HTR-8/SVneo (cell line): ENCODE data around the gene NPFFR1.

ENCODE experiments used
- DNase-seq: peaks from one replicate; pipeline ENCODE4 v3.0.0; 2011; ENCODE audit warnings: low spot score, mixed read lengths; ENCODE audit not compliant: insufficient read length
- FAIRE-seq: peaks from 2 replicates; lab custom pipeline; 2011; peaks lifted over from hg19 to GRCh38; lab: Jason Lieb, UNC

NPFFR1 gene

DNA sequence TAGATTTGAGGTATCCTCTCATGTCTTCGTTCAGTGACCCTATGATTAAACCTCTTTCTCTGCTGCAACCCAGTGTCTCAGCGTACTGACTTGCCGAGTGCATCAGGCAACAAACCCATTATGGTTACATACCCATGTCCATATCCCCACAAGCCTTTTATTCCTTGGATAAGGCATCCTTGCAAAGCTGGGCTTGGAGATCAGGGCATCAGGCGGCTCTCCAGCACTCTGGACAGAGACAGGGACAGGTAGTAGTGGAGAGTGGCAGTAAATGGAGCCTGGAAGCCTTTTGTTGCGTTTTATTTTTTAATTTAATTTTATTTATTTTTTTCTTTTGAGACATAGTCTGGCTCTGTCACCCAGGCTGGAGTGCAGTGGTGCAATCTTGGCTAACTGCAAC, 32.0 kb upstream of the NPFFR1 start:
- FAIRE-seq (no peak), DNase-seq (no peak)

DNA sequence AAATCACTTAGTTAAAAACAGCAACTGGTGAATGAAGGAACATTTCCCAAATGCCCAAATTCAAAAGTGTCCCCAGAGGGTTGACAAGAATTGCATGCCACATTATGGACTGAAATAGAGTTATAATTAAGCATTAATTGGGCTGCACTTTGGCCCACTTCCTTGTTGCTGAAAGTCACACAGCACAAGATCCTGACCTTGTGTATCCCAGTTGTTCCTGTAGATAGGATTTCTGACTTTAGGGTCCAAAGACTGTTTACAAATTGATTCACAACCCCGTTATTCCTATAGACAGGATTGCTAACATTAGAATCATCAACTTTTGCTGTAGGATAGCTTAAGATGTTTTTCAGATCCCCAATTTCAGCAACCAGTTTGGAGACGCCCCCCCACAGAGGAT, 31.5 kb upstream of the NPFFR1 start:
- FAIRE-seq = no peak
- no peak for DNase-seq

- no peak for DNase-seq
- FAIRE-seq = no peak
Measured at GRCh38 chr10:70312972-70313371, 29.2 kb upstream of the NPFFR1 start.

DNA sequence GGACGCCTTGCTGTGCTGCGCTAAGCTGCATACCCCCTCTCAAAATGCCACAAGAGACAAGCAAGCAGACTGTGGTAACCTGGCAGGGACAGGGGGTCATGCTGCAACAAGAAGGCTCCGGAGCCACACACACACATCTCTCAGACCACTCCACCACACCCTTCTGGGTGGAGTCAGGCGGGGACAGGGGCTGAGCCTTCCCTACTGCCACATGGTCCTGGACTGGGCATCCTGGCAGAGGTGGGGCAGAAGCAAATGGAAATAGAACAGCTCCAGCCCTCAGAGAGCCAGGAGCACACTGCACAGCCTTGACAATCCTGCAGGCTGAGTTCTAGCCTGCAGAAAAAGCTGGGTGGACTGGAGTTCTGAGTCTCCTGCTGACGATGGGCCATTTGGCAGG, 28.4 kb upstream of the NPFFR1 start:
- FAIRE-seq = no peak

DNA sequence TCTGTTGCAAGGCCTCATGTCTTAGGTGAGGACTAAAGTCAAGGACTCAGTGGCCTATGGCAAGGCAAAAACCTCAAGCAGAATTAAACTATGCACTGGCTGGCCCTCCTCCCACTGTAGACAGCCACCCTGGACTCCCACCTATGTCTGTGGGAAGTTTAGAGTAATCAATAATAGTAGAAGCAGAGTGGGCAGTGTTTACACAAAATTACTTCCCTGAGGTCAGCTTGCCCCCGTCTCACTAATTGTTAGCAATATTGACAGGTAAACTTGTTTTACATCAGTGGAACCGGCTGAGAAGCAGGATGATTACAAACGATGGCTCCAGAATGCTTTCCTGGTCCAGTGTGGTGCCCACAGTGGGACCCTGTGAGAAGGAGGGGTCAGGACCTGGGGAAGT, 27.9 kb upstream of the NPFFR1 start:
- DNase-seq (no peak), FAIRE-seq (no peak)

More for the DNA sequence above, 28.4 kb upstream of the NPFFR1 start:
- DNase-seq = no peak

- no peak for DNase-seq
- no peak for FAIRE-seq
Measured at GRCh38 chr10:70309661-70310060, 25.9 kb upstream of the NPFFR1 start.

DNA sequence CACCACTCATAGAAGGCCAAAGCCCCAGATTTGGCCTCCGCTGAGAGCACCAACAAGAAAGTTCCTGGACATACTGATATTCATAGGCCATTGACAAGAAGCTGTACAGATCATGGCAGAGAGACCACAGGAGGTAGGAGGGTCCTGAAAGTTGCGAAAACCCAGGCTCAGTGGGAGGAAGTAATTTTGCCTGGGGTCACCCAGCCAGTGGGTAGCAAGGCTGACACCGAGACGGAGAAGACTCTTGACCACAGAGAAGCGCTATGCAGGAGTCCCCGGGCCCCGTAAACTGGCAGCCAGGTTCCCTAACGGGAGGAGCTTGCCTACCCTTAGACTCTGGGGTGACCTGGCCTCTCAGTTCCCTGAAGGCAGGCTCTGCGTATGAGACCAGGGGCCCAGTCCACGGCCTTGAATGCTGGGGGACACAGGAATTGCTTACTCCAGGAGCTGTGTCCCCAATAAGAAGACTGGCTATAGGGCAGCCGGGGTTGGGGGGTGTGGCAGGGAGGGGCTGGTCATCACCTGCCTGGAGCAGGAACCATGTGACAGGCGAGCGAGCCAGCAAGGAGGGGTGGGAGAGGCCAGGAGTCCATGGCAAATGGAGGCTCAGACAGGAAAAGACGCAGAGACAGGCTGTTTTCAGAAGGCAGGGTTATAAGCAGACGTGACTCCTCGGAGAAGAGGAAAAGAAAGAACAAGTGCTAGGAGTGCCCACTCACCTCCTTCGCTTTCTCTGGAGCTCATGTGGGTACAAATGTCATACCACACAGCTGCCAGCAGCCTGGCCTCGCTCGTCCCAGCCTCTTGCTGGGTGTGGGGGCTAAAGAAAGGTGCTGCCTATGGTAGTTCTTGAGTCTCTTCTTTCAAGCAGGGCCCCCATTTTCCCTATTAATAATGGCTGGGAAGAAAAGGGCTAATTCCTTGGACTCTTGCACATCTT, 24.6 kb upstream of the NPFFR1 start:
- no peak for FAIRE-seq

GRCh38 chr10:70306886-70307520, 23.2 kb upstream of the NPFFR1 start:
- DNase-seq = no peak
- no peak for FAIRE-seq

More for the DNA sequence above, 24.6 kb upstream of the NPFFR1 start:
- DNase-seq = no peak

DNA sequence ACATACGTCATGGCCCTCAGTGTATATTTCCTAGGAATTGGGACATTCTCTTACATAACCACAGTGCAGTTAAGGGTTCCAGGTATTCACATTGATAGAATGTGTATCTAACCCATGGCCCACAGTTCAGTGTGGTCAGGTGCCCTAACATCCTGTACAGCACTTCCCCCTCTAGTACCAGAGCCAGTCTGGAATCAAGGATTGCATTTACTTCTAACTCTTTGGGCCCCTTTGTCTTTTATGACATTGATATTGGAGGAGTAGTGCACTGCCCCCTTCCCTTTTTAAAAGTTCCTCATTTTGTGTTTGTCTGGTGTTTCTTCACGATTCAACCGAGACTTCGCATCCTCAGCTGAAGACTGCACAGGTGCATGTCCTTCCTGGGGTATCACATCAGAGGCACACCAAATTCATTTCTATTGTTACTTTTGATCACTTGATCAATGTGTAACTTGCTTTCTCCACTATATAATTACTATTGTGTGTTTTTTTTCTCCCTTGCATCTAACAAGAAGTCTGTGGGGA, 22.4 kb upstream of the NPFFR1 start:
- DNase-seq (no peak), FAIRE-seq (no peak)

DNA sequence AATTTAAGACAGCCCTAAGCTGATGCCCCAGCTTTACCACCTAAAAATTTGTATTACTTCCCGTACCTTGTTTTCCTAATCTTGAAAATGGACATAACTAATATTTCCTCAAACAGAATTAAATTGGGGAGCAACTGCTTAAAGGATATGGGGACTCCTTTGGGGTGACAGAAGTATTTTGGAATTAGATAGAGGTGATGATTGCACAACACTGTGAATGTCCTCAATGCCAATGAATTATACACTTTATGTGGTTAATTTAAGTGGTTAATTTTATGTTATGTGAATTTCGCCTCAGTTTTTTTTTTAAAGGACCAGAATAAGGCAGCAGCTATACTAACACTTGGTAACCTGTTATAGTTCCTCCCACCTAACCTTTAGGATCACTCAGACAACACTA, 19.9 kb upstream of the NPFFR1 start:
- DNase-seq (no peak), FAIRE-seq (no peak)

GRCh38 chr10:70302292-70302691, 18.5 kb upstream of the NPFFR1 start:
- no peak for FAIRE-seq
- DNase-seq = no peak

DNA sequence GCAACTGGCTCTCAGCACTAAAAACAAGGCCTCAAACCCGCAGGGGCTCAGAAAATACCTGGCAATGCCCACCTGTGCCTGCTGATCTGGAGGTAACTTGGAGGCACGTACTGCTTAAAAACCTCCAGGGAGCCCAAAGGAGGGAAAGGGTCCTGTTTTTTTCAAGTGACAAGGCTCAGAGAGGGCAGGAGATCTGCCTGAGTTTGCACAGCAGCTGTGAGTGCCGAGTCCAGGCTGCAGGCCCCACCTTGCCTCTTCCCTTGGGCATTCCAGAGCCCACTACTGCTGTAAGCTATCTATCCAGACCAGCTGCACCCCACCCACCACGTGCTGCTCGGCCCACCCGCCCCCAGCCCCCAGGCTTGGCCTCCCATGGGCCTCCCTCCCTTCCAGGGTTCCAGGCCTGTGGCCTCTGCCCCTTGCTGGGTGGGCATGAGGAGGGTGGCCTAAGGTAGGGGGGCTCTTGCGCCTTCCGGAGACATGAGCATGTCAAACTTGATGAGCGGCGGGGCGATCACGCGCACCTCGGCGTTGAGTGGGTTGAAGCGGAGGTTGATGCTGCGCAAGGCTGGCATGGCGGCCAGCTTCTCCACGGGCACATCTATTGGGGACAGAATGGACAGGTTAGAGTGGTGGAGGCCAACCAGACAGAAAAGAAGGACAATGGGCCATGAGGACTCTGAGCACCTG, 17.2 kb upstream of the NPFFR1 start:
- no peak for DNase-seq
- FAIRE-seq = no peak

- no peak for DNase-seq
- FAIRE-seq = no peak
Measured at GRCh38 chr10:70300461-70300860, 16.7 kb upstream of the NPFFR1 start.

GRCh38 chr10:70299876-70300275, 16.1 kb upstream of the NPFFR1 start:
- FAIRE-seq (no peak), DNase-seq (no peak)

- no peak for FAIRE-seq
Measured at GRCh38 chr10:70298393-70298792, 14.6 kb upstream of the NPFFR1 start.

GRCh38 chr10:70297224-70297623, 13.4 kb upstream of the NPFFR1 start:
- FAIRE-seq (no peak), DNase-seq (no peak)

More at GRCh38 chr10:70298393-70298792, 14.6 kb upstream of the NPFFR1 start:
- no peak for DNase-seq

- DNase-seq (peak; percentile 73), FAIRE-seq (peak; percentile 31)
Measured at GRCh38 chr10:70296406-70296899, 12.6 kb upstream of the NPFFR1 start.

DNA sequence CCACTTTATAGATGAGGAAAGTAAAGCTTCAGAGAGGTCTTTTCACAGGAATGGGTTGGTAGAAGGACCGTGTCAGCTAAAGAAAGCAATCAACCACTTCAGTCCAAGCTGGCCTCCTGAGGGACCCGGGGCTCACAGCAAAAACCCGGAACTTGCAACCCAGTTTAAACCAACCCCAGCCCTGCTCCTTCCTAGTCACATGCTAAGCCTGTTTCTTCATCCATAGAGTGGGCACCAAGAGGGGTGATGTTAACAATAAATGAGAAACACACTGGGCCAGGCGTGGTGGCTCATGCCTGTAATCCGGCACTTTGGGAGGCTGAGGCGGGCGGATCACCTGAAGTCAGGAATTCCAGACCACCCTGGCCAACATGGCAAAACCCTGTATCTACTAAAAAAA, 12.1 kb upstream of the NPFFR1 start:
- FAIRE-seq (no peak), DNase-seq (no peak)

DNA sequence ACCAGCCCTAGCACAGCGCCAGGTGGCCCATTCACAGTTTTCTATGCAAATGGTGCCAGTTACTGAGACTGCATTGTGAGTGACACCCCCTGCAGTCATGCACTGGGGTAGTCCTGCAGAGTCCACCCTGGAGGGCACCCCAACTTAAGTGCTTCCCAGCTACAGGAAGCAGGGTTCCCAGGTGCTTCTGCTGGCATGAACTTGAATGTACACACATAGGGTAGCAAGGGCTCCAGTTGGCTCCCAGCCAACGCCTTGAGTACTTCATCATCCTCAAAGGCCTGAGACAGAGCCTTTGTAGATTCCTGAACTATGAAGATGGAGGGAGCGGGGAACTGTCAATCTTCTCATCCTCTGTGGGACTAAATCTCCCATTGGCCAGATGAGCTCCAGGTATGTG, 11.5 kb upstream of the NPFFR1 start:
- DNase-seq = no peak
- FAIRE-seq = no peak

DNA sequence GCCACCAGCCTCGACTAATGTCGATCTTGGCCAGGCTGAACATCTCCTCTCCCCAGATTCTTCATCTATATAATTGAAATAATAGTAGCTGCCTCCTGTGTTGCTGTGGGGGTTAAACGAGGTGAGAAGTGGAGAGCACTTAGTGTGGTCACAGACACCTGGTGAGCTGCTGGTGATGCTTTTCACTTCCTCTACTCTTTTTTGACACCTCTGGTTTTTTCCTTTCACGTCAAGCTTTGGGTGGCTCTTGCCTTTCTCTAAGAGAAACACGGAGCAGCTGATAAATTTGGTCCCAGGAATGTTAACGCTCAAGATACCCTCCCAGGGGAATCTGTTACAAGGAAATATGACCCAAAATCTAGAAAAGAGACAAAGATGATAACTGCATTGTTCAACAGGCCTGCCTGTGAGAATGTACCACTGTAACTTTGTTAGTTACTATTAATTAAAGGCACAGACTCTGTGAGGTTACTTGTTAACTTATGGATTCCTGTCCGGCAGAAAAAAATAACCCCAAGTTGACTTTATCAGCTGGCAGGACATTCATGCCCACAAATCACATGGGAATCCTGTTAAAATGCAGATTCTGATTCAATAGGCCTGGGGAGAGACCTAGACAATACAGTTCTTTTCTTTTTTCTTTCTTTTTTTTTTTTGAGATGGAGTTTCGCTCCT, 9.5 kb upstream of the NPFFR1 start:
- FAIRE-seq (no peak), DNase-seq (no peak)
